Mesothelial cell of epicardium (in vitro differentiated cells): ENCODE measurements around the gene PTPRN2. TPM values are rescaled to one million over a fixed set of nuclear protein-coding genes. Genes with fewer than 3 reads are reported as not detected.

Experiments used
- DNase-seq, 2 experiments: peaks; one replicate each; pipeline ENCODE4 v3.0.0; 2021; ENCODE audit warnings: low spot score in 2 of 2; ENCODE audit not compliant: unreplicated experiment in 2 of 2
- H3K27ac Mint-ChIP-seq: 2 replicates; pipeline ENCODE4 v1.8.0; 2021; ENCODE audit warnings: mixed read lengths
- H3K27me3 Mint-ChIP-seq: 2 replicates; pipeline ENCODE4 v1.8.0; 2021; ENCODE audit warnings: low read depth, mixed read lengths
- H3K36me3 Mint-ChIP-seq: 2 replicates; pipeline ENCODE4 v1.8.0; 2021; ENCODE audit warnings: mixed read lengths
- H3K4me1 Mint-ChIP-seq: 2 replicates; pipeline ENCODE4 v1.8.0; 2021; ENCODE audit warnings: mixed read lengths
- H3K4me3 Mint-ChIP-seq: 2 replicates; pipeline ENCODE4 v1.8.0; 2021; ENCODE audit warnings: mild to moderate bottlenecking, moderate library complexity, mixed read lengths
- H3K9me3 Mint-ChIP-seq: 2 replicates; pipeline ENCODE4 v1.8.0; 2021; ENCODE audit warnings: mixed read lengths
- CTCF ChIP-seq: fragments of 200-600 bp; sonication (generic); IDR thresholded peaks from one replicate; pipeline ENCODE4 v1.5.0; 2021; ENCODE audit warnings: antibody characterized with exemption; ENCODE audit not compliant: unreplicated experiment
- total RNA-seq: library from RNA; stranded (reverse); gene quantifications from 3 replicates; pipeline ENCODE4 v1.2.1, GENCODE V29; 2021

PTPRN2 gene
- total RNA-seq, 1 donor from 2014 or later: 2.2 TPM

GRCh38 chr7:157978766-157979165 is 608.9 kb downstream of the PTPRN2 start:
- H3K4me3 Mint-ChIP-seq: no peak overlapping the region
- no peak for TF ChIP-seq CTCF
- no peak overlapping the region for H3K27ac Mint-ChIP-seq
- peaks cover 7% of the 10 kb centered on the region for H3K9me3 Mint-ChIP-seq
- no peaks in the 10 kb centered on the region for H3K27me3 Mint-ChIP-seq
- no peak for DNase-seq
- H3K4me1 Mint-ChIP-seq: no peaks in the 10 kb centered on the region
- H3K36me3 Mint-ChIP-seq: no peaks in the 10 kb centered on the region

- no peak overlapping the region for H3K4me3 Mint-ChIP-seq
- no peak for DNase-seq
- no peaks in the 10 kb centered on the region for H3K27me3 Mint-ChIP-seq
- no peak overlapping the region for H3K27ac Mint-ChIP-seq
- H3K9me3 Mint-ChIP-seq: peaks cover 10% of the 10 kb centered on the region
- no peaks in the 10 kb centered on the region for H3K36me3 Mint-ChIP-seq
- no peaks in the 10 kb centered on the region for H3K4me1 Mint-ChIP-seq
- no peak for TF ChIP-seq CTCF
These were observed 609.7 kb downstream of the PTPRN2 start for GRCh38 chr7:157977717-157978496.

GRCh38 chr7:157977306-157977705 is 610.3 kb downstream of the PTPRN2 start:
- H3K9me3 Mint-ChIP-seq: peaks cover 10% of the 10 kb centered on the region
- no peak overlapping the region for H3K27ac Mint-ChIP-seq
- DNase-seq: no peak
- H3K36me3 Mint-ChIP-seq: no peaks in the 10 kb centered on the region
- H3K4me1 Mint-ChIP-seq: no peaks in the 10 kb centered on the region
- H3K4me3 Mint-ChIP-seq: no peak overlapping the region
- TF ChIP-seq CTCF: no peak
- no peaks in the 10 kb centered on the region for H3K27me3 Mint-ChIP-seq

GRCh38 chr7:157976406-157976805 is 611.2 kb downstream of the PTPRN2 start:
- Mint-ChIP-seq H3K36me3 (no peaks in the 10 kb centered on the region), H3K27me3 (no peaks in the 10 kb centered on the region), H3K27ac (no peak overlapping the region), H3K9me3 (peaks cover 16% of the 10 kb centered on the region), H3K4me1 (no peaks in the 10 kb centered on the region), H3K4me3 (no peak overlapping the region)
- DNase-seq: no peak
- TF ChIP-seq CTCF: no peak

- no peaks in the 10 kb centered on the region for H3K36me3 Mint-ChIP-seq
- no peak for TF ChIP-seq CTCF
- H3K9me3 Mint-ChIP-seq: peaks cover 21% of the 10 kb centered on the region
- no peaks in the 10 kb centered on the region for H3K27me3 Mint-ChIP-seq
- H3K27ac Mint-ChIP-seq: no peak overlapping the region
- DNase-seq: no peak
- no peaks in the 10 kb centered on the region for H3K4me1 Mint-ChIP-seq
- H3K4me3 Mint-ChIP-seq: no peak overlapping the region
These were observed 611.9 kb downstream of the PTPRN2 start for GRCh38 chr7:157975401-157976372.
